Mammary epithelial cell (primary cell): ENCODE measurements around the gene P2RY4.
"Not testable (repeated sequence)": the region's sequence is repeated elsewhere in the genome, so short reads cannot be mapped to it uniquely, and the experiment has no call there.

Experiments used
- EZH2 ChIP-seq: IDR thresholded peaks from 2 replicates; pipeline ENCODE4 v1.6.1; 2012; ENCODE audit warnings: low read length, inconsistent platforms, borderline replicate concordance
- TF ChIP-seq, protein P1 (sequence below), 2 donors: IDR thresholded peaks in 1 of 2; conservative IDR thresholded peaks in 1 of 2; 2 replicates each; pipeline ENCODE4 v1.5.1; 2011 to 2012; ENCODE audit warnings: inconsistent platforms in 2 of 2, low read length in 2 of 2, mild to moderate bottlenecking in 2 of 2, control low read depth in 1 of 2, low read depth in 1 of 2; ENCODE audit not compliant: insufficient read depth in 1 of 2; ENCODE audit errors: extremely low read depth in 1 of 2

DNA sequence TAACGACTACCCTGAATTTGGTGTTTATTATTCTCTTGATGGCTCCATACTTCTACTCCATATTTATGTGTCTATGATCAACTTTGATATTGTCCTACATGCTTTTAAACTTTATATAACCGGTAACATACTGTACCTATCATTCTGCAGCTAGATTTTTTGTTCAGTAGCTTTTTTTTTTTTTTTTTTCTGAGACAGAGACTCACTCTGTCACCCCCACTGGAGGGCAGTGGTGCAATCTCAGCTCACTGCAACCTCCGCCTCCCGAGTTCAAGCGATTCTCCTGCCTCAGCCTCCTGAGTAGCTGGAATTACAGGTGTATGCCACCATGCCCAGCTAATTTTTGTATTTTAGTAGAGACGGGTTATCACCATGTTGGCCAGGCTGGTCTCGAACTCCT lies 14.0 kb upstream of the P2RY4 start:
- TF ChIP-seq, protein P1, sequence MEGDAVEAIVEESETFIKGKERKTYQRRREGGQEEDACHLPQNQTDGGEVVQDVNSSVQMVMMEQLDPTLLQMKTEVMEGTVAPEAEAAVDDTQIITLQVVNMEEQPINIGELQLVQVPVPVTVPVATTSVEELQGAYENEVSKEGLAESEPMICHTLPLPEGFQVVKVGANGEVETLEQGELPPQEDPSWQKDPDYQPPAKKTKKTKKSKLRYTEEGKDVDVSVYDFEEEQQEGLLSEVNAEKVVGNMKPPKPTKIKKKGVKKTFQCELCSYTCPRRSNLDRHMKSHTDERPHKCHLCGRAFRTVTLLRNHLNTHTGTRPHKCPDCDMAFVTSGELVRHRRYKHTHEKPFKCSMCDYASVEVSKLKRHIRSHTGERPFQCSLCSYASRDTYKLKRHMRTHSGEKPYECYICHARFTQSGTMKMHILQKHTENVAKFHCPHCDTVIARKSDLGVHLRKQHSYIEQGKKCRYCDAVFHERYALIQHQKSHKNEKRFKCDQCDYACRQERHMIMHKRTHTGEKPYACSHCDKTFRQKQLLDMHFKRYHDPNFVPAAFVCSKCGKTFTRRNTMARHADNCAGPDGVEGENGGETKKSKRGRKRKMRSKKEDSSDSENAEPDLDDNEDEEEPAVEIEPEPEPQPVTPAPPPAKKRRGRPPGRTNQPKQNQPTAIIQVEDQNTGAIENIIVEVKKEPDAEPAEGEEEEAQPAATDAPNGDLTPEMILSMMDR (conservative IDR thresholded peaks at IDR 0.05 in 1 of 2, IDR thresholded peaks at IDR 0.05 in 1 of 2; ENCODE audit: extremely low read depth in 1 of 2, insufficient read depth in 1 of 2, low read depth in 1 of 2, low read length in 2 of 2) = not testable (repeated sequence)
- not testable (repeated sequence) for TF ChIP-seq EZH2
